Right forelimb (tissue), 1 donor: Measurements from ENCODE around the gene PTGES.
"Not testable (repeated sequence)": the region's sequence is repeated elsewhere in the genome, so short reads cannot be mapped to it uniquely, and the experiment has no call there.

Experiments
- DNase-seq: peaks from one replicate; pipeline ENCODE4 v3.0.0-alpha.2; 2018

The PTGES gene

DNA sequence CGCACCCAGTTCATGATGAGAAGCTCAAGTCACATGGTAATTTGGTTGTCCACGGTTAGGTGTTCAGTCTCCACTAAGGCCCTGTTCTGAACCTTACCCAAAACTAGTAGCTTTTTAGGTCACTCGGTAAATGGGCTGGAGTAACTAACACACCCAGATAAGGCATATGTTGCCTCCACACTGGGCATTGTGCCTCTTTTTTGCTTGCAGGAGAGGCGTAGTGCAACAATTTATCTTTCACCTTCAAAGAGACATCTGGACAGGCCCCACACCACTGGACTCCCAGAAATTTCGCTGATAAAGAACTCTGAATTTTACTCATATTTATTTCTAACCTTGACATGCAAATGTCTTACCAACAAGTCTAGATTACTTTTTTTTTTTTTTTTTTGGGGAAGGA lies 16.8 kb upstream of the PTGES start:
- no peak for DNase-seq

DNA sequence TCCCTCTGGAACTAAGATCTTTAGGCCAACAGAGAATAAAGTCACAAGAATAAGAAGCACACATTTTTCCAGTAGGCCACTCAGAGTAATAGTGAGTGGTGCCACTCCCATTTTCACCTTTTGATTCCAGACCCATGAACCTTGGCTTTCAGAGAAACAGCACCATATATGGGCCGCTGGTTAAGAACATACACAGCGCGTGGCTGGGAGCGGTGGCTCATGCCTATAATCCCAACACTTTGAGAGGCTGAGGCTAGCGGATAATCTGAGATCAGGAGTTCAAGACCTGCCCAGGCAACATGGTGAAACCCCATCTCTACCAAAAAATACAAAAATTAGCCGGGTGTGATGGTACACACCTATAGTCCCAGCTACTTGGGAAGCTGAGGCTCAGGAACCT lies 15.6 kb upstream of the PTGES start:
- no peak for DNase-seq

DNA sequence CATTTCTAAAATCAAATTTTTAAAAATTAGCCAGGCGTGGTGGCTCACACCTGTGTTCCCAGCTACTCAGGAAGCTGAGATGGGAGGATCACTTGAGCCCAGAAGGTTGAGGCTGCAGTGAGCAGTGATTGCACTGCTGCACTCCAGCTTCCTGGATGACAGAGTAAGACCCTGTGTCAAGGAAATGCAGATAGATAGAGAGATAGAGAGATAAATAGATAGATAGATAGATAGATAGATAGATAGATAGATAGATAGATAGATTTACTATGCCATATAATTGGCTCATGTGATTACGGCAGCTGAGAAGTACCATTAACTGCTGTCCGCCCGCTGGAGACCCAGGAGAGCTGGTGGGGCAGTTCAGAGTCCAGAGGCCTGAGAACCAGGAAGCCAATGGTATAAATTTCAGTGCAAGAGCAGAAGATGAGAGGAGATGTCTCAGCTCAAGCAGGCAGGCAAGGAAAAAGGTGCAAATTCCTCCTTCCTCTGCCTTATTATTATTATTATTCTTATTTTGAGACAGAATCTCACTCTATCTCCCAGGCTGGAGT lies 13.0 kb upstream of the PTGES start:
- DNase-seq = no peak

GRCh38 chr9:129762985-129763926 lies 10.4 kb upstream of the PTGES start:
- DNase-seq = no peak

GRCh38 chr9:129762370-129762984 lies 9.6 kb upstream of the PTGES start:
- DNase-seq = not testable (repeated sequence)

GRCh38 chr9:129761901-129762369 lies 9.1 kb upstream of the PTGES start:
- no peak for DNase-seq

DNA sequence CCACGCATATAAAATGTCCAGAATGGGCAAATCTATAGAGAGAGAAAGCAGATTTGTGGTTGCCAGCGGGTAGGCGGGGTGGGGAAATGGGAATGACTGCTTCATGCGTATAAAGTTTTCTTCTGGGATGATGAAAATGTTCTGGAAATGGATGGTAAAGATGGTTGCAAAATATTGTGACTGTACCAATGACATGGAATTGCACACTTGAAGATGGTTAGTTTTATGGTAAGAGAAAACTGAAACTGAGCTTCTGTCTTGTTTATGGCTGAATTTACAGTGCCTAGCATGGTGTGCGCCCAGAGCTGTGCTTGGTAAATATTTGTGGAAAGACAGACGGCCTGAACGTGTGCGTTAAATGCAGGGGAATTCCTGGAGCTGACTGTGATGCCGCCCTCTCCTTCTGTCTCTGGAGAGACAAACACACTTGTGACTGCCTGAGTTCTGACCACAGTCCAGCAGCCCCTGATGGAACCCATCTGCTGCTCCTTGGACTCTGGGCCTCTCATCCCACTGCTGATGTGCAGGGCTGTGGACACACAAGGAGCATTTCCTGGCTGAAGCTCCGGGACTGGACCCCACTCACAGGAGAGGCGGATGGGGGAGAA lies 8.6 kb upstream of the PTGES start:
- no peak for DNase-seq

DNA sequence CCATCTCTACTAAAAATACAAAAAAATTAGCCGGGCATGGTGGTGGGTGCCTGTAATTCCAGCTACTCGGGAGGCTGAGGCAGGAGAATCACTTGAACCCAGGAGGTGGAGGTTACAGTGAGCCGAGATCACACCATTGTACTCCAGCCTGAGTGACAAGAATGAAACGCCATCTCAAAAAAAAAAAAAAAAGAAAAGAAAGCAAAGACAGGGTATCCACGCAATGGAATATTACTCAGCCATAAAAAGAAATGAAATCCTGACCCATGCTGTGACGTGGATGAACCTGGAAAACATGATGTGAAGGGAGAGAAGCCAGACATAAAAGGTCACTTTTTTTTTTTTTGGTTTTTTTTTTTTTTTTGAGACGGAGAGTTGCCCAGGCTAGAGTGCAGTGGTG lies 7.9 kb upstream of the PTGES start:
- DNase-seq = not testable (repeated sequence)

DNA sequence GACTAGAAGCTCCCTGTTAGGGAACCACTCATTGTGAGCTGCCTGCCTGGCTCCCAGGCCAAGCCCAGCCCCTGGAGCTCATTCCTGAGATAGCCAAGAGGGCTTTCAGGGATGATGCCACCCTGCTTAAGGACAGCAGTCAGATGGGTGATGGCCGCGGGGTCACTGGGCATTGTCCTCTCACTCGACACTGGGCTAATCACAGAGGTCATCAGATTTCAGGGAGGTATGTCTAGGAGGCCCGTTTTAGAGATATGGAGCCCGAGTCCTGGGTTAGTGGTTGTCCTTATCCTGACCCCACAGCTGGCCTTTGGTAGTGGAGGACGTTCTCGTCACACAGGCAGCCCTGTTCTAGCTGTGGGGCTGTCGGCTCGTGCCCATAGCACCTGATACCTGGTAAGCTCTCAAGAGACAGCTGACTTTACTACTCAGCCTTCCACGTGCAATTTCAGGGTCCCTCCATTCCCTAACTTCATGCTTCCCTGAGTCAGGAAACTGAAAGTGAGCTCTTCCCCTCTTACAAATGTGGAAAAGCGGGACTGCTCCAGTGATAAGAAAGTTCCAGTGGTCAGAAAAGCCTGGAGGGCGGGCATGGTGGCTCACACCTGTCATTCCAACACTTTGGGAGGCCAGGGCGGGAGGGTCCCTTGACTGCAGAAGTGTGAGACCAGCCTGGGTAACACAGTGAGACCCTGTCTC lies 7.1 kb upstream of the PTGES start:
- DNase-seq = no peak

DNA sequence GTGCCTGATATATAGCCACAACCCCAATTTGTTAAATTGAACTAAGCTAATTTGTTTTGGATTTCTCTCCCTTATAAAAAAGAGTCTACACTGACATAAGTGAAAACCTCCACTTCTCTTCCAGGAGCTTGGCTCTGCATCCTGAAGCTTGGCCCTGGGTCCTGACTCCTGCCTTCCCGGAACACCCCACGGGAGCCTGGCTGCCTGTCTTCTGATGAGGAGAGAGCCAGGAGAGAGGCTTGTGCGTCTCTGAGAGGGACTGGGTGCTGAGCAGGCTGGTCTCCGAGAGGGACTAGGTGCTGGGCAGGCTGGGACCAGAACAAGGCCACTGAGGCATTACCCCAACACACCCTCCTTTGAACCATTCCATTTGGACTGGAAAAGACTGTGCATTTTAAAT lies 6.5 kb upstream of the PTGES start:
- no peak for DNase-seq

DNA sequence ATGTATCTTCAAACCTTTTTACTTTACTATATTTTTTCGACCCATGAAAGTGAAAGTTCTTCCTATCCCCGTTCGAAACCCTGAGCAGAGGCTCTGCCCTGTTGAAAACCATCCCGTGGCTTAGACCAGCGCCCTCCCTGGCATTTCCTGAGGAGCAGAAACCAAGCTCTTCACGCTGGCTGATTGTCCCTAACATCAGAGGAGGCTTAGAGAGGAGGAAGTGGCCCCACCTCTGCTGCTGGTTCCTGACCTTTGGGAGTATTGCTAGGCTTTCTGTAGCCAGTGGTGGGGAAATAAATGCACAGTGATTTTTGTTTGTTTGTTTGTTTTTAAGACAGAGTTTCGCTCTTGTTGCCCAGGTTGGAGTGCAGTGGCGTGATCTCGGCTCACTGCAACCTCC lies 4.2 kb upstream of the PTGES start:
- no peak for DNase-seq

DNA sequence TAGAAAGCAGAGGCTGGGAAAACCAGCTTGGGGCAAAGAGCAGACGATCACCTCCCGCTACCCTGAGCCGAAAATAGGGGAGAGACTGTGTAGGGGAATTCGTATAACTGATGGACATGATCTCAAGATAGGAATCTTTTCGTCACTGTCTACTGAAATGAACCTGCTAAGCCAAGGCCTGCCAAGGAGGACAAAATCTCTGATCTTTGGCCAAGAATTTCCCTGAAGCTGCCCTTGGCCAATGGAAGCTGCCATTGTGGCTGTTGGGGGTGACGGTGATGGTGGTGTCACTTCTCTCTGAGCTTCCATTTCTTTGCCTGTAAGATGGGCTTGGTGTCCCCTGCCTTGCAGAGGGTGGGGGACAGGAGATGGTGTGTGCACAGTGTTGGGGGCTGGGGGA lies 3.3 kb upstream of the PTGES start:
- DNase-seq = no peak

- DNase-seq = no peak
These were observed 2.3 kb upstream of the PTGES start for GRCh38 chr9:129755151-129755550.

DNA sequence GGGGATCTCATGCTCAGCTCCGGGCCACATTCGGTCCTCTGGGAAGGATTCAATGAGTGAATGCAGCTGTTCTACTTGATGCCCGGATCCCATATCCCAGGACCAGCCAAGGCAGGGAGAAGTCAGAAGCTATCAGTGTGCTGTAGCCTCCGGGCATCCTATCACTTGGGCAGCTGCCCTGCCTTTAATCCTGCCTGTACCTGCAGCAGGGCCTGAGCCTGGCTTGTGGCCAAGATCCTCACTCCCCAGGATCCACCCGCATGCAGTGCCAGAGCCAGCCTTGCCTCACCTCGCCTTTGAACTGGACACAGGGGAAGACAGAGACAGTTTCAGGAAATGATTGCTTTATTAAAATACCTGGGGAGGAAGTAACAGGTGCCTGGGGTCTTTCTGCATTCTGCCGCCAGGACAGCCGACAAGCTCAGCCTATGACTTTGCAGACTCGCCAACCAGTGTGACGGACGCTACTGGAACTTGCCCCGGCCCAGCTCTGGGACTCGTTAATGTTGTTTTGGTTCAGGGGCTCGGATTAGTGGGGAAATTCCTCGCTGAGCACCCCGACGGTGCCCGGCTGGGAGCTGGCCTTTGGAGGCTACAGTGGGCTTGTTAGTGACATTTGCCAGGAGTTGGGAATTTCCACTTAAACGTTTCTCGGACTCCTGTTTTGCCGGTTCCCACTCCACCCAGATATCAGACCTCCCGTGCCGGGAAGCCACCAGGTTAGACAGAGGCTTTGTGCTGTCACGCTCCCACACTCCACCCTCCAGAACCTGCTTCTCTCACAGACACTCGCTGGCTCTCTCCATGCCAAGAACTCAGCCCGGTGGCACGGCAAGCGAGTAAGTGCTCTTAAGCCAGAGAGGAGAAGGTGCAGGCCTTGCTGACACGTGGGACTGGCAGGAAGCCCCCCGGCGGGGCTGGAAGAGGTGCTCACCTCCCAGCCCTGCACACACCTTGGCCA lies 721 bp downstream of the PTGES start:
- no peak for DNase-seq

DNA sequence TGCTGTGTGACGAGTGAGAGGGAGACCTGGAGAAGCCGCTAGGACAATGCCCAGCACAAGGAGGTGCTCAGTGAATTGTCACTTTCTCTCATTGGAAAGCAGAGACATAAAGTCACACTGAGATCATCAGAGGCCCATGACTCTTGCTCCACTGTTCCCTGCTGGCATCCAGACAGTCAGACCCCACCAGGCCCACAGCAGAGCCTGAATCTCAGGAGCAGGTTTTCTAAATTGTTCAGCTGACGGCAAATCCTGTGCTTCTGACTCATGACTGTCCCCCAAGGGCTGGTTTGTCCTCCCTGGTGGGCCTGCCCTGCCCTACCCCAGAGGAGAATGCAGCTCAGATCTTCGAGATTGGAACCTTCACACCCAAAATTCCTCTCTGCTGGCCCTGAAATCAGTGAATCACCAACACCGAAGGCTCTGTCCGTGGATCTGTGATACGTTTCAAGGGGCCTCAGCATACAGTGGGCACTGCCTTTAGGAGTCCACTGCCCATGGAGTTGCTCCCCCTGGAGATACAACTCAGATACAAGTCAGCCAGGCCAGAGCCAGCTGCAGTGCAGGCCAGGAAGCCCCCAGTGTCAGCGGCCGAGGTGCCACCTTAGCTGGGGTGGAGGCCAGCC lies 2.7 kb downstream of the PTGES start:
- DNase-seq = no peak

DNA sequence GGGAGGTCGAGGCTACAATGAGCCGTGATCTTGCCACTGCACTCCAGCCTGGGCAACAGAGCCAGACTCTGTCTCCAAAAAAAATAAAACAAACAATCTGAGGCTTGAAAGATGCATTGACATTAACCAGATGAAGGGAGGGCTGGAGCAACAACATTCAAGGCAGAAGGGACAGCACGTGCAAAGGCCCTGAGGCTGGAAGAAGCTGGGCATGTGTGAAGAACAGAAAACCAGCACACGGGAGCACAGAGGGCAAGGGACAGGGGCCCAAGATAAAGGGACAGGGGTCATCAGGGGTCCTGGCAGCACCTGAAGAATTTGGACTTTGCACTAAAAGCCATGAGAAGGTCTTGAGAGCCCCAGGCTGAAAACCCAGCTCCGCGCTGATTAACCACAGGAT lies 3.3 kb downstream of the PTGES start:
- DNase-seq = no peak

DNA sequence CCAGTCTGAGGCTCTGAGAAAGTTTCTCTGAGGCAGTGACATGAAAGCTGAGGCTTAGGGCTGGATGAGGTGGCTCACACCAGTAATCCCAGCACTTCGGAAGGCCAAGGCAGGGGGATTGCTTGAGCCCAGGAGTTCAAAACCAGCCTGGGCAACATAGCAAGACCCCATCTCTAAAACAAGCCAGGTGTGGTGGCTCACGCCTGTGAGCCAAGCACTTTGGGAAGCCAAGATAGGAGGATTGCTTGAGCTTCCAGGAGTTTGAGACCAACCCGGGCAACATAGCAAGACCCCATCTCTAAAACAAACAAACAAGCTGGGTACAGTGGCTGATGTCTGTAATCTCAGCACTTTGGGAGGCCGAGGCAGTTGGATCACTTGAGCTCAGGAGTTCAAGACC lies 3.8 kb downstream of the PTGES start:
- DNase-seq = not testable (repeated sequence)

DNA sequence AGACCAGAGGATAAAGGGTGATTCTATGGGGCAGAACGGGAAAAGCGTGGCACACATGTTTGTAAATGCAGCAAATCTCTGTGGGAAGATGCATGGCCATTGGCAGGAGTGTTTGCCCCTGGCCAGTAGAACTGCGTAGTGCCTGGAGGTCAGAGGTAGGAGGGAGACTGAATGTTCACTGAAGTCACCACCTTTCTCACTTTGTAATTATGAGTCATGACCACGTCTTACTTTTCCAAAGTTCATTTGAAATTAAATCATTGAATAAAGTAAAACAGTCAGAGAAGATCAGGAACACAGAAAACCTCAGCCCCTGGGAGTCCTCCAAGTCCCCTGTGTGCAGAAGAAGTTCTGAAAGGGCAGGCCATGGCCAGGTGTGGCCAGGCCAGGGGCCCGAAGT lies 4.6 kb downstream of the PTGES start:
- DNase-seq = no peak

DNA sequence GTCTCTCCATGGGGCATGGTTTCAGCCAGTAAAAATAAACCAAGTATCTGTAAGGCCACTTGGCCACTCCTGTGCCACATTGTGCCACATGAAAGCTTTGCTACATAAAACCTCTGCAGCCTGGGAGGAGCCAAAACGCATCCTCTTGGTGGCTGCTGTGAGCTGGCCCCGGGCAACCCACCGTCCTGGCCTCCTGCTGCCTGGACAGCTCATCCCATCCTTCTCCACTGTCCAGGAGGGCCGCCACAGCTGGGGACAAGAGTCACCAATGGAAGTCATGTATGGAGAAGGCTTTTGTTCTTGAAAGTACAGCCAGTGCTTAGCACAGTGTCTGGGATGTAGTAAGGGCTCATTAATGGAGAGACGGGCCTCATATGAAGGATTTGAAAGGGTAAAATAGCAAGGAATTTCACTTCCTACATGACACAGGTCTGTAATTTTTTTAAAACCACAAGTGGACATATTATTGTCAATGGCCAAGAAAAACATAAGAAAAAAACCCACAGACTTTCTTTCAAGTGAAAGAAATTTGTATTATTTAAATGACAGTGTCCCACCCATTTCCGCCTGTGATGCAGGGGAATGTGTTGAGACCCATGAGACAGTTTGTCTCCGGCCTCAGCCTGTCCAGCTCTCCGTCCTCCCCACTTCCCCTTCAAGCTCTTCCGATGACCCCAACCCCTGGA lies 6.6 kb downstream of the PTGES start:
- no peak for DNase-seq

DNA sequence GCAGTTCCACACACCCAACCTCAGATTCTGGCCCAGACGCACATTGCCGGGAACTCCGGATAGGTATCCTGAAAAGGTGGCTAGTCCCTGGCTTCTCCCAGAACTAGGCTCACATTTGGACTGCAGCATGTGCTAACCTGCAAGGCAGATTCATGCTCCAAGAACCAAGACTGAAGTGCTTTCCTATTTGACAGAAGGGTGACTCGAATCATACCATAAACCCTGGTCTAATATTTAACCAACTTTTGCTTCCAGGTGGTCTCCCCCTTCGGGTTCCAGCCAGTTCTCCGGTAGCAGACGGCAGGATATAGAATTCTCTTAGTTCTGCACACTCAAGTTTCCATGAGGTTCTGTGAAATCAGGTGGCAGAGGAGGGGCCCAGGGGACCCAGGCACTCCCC lies 7.6 kb downstream of the PTGES start:
- DNase-seq = no peak
